Measurements from ENCODE around the gene FAM3A. TPM values are rescaled to one million over a fixed set of nuclear protein-coding genes. Genes with fewer than 3 reads are reported as not detected.
A peak's percentile ranks its signal among the peaks of the same experiment; 100 is the strongest.

Gene FAM3A
- total and polyA plus RNA-seq, 2 of the 8 experiments (the other 6 are each of a cell fraction or from before 2014, with no cell fraction given) = 16.2 to 18.6 TPM

DNA sequence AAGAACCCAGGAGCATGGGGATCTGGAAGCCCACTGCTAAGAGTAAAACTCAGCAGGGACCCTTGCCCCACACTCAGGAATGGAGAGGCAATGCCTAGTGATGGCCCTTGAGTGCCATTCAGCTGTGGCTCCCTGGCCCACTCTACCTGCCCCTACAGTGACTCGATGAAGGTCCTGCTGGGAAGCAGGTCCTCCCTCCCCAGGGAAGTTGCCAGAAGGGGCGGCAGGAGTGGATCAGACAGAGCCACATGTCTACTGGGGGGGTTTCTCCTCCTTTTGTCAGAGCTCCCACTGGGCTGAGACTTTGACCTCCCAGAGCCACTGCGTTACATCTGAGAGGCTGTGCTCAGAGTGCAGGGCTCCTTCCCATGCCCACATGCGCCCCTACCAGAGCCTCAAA, 26.9 kb downstream of the FAM3A start:
- POLR2A ChIA-PET (ENCODE audit: partially characterized antibody) = interaction anchor here (0.7 to 1.9 kb wide), 10 partner anchors 8 to 118 kb away, joined by 3 to 7 read pairs (median 4); partner anchors contain the start of gene DNASE1L1
- TF ChIP-seq POU5F1 (IDR thresholded peaks at IDR 0.05; ENCODE audit: low read depth, low read length) (no peak), CREB1 (IDR thresholded peaks at IDR 0.05) (no peak), GTF2F1 (IDR thresholded peaks at IDR 0.05; ENCODE audit: borderline replicate concordance, low read depth, low read length) (no peak), BACH1 (IDR thresholded peaks at IDR 0.05; ENCODE audit: low read length) (no peak), SIRT6 (IDR thresholded peaks at IDR 0.05; ENCODE audit: low read length) (no peak), YY1 (IDR thresholded peaks at IDR 0.05; ENCODE audit: low read depth, low read length) (no peak), SP4 (IDR thresholded peaks at IDR 0.05; ENCODE audit: low read length) (no peak)

More for the DNA sequence above, 26.9 kb downstream of the FAM3A start:
- Histone ChIP-seq H3K4me2 (ENCODE audit: insufficient read depth in 1 of 2, low read depth in 2 of 2, low read length in 2 of 2) (peak overlapping the region; percentile 69 to 72; a peak in 3 of 4 replicates), H3K79me2 (ENCODE audit: control insufficient read depth in 1 of 2, insufficient read depth in 2 of 2, low read length in 2 of 2) (no peaks in the 10 kb centered on the region), H3K4ac (replicated peaks; ENCODE audit: insufficient read length, low read depth, low read length) (no peak overlapping the region), H3K14ac (ENCODE audit: insufficient read length) (no peak overlapping the region), H4K20me1 (replicated peaks in 1 of 2; ENCODE audit: control insufficient read depth in 1 of 2, insufficient read depth in 2 of 2, low read length in 2 of 2) (peaks cover 1 to 2% of the 10 kb centered on the region in 2 experiments), H2AFZ (ENCODE audit: low read length) (no peak overlapping the region), H2BK20ac (ENCODE audit: low read length) (no peak overlapping the region), H3K27ac (ENCODE audit: low read depth, low read length) (no peak overlapping the region), H3K23ac (ENCODE audit: insufficient read length) (no peak overlapping the region), H3K4me1 (replicated peaks in 1 of 4; ENCODE audit: control insufficient read depth in 3 of 4, insufficient read depth in 4 of 4, low read length in 3 of 4) (peaks cover 0 to 12% (median 3%) of the 10 kb centered on the region in 4 experiments; a peak in 4 of 7 replicates), H3K9ac (replicated peaks in 1 of 4; ENCODE audit: extremely low read depth in 1 of 4, low read depth in 3 of 4, low read length in 3 of 4) (no peak overlapping the region), H3K9me3 (ENCODE audit: insufficient read depth in 2 of 2, low read depth in 1 of 2, low read length in 1 of 2) (no peaks in the 10 kb centered on the region), H2BK12ac (ENCODE audit: low read depth, low read length) (no peak overlapping the region), H3K18ac (ENCODE audit: extremely low read depth, low read length) (no peak overlapping the region), H2BK120ac (replicated peaks; ENCODE audit: low read depth, low read length) (no peak overlapping the region), H2BK5ac (ENCODE audit: low read depth, low read length) (no peak overlapping the region), H3K27me3 (replicated peaks in 1 of 4; ENCODE audit: control insufficient read depth in 3 of 4, extremely low read depth in 1 of 4, insufficient read depth in 3 of 4, low read length in 3 of 4) (no peaks in the 10 kb centered on the region; a peak in 1 of 7 replicates), H4K8ac (ENCODE audit: extremely low read depth, insufficient read depth, low read length) (no peak overlapping the region), H3K36me3 (ENCODE audit: control insufficient read depth in 2 of 4, insufficient read depth in 4 of 4, low read length in 3 of 4) (peaks cover 0 to 12% (median 0%) of the 10 kb centered on the region in 4 experiments; a peak in 2 of 8 replicates), H3K79me1 (ENCODE audit: low read depth, low read length) (no peaks in the 10 kb centered on the region), H4K5ac (ENCODE audit: insufficient read length, low read depth, low read length) (no peak overlapping the region), H3K56ac (replicated peaks; ENCODE audit: insufficient read length, low read depth, low read length) (no peak overlapping the region), H2AK5ac (ENCODE audit: low read depth, low read length) (no peak overlapping the region), H3K4me3 (ENCODE audit: extremely low read depth in 1 of 4, insufficient read depth in 2 of 4, low read depth in 3 of 4, low read length in 4 of 4) (no peak overlapping the region), H3K23me2 (ENCODE audit: low read depth, low read length) (no peaks in the 10 kb centered on the region; the same call in 1 of the 2 replicates), H2BK15ac (ENCODE audit: low read length) (no peak overlapping the region), H4K91ac (replicated peaks; ENCODE audit: insufficient read length, low read length) (no peak overlapping the region)
- DNase-seq (ENCODE audit: low read depth in 1 of 2, low spot score in 2 of 2) (no peak), FAIRE-seq (no peak)
- CTCF ChIA-PET (ENCODE audit: partially characterized antibody) = interaction anchor here (0.8 to 2.0 kb wide), 4 partner anchors 14 to 60 kb away, joined by 3 to 6 read pairs (median 3); partner anchors contain the start of gene ATP6AP1
- WGBS, 2 experiments (ENCODE audit: extremely low coverage in 1 of 2, insufficient coverage in 1 of 2, insufficient read length in 1 of 2, insufficient replicate concordance in 2 of 2, low coverage in 1 of 2, low lambda C conversion rate in 2 of 2, missing lambda C conversion rate in 1 of 2) = 88% methylated on average over 3 of the region's 4 CpGs; no CpG with 5 or more reads in 1 of the 2 experiments

All from H1 (cell line).